GM21526 (cell line): Measurements from ENCODE around the gene ANKMY1.

ENCODE experiments used
- ATAC-seq: cut with Tn5 transposase; IDR thresholded peaks from one replicate; pipeline ENCODE4 v1.9.1; 2021; ENCODE audit warnings: moderate library complexity; ENCODE audit not compliant: unreplicated experiment, low FRiP score

Gene ANKMY1

DNA sequence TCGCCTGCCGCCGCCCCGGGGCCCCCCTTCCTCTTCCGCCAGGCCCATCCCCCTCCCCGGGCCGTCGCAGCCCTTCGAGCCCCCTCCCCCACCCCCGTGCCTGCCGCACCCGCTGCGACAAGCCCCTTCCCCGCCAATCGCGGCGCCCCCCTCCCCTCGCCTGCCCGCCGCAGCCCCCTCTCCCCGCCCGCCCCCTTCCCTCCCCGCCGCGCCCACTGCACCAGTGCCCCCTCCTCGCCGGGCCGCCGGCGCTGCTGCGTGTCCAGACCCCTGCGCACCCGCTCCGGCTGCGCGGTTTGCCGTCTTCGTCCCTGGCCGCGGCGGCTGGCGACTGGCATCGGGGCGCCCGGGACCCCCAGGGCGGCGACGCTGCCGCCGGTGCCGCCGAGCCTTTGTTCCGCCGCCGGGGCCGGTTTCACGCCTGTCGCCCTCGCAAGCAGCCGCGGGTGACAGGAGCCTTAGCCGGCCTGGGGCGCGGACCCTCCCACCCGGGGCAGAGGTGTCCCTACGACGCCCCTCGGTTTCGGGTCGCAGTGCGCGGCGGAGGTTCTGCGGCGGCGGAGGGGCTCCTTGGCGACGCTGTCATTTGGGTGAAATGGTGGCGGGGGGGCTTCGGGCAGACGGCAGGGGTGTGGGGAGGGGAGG is 104.2 kb downstream of the ANKMY1 start:
- ATAC-seq, result no peak

DNA sequence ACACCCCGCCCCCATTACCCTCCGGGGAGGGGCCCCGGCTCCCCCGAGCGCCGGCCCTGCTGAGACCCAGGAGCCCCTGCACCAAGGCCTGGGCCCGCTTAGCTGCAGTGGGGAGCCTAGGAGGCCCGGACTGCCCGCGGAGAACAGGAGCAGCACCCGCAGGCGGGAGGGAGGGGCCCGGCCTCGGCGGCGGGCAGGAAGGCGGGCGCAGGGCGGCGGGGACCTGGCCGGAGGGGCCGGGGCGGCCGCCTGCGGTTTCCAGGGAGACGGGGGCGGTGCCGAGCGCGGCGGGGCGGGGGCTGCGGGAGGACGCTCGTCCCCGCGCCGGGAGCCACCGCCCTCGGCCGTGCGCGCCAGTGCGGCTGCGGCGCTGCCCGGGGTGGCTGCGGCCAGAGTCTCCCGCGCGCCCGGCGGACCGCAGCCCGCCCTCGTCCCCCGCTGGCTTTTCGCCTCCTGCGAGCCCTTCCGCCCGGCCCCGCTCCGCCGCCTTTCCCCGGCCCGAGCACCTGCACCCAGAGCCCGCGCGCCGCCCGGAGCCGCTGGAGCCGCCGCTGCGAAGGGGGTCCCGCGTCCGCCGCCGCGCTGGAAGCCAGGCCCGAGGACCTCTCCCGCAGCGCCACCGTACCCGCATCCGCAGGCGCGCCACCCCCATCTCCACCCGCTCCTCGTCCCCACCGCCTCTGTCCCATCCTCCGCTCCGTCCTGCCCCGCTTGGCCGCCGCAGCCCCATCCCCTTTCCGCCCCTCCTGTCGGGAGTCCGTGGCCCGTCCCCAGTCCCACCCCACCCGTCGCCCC is 105.1 kb downstream of the ANKMY1 start:
- no peak for ATAC-seq

DNA sequence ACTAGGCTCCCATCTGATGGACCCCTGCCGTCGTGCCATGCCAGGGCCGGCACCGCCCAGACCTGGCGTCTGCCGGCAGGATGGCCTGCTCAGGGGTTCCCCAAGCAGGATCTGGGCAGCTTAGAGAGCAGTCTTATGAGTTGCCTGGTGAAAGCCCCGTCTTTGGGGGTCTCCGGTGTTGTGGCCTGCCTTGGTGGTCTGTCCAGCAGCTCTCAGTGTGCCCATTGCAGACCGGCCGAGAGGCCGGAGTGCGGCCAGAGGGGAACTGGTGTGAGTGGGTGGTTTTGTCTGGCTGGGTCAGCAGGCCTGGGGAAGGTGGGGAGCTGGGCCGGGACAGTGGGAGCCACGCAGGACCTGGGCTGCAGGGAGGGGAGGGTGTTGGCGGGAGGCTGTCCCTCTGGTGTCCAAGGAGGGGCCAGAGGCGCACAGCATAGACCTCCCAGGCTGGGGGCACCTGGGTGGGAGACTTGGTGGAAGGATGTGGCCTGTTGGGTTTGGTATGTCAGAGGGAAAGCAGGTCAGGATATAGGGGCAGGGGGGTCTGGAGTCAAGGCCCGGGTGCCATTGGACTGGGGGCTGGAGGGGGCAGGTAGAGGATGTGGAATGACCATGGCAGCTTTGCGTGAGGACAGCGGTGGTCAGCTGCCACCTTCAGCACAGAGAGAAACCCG is 105.9 kb downstream of the ANKMY1 start:
- no peak for ATAC-seq

DNA sequence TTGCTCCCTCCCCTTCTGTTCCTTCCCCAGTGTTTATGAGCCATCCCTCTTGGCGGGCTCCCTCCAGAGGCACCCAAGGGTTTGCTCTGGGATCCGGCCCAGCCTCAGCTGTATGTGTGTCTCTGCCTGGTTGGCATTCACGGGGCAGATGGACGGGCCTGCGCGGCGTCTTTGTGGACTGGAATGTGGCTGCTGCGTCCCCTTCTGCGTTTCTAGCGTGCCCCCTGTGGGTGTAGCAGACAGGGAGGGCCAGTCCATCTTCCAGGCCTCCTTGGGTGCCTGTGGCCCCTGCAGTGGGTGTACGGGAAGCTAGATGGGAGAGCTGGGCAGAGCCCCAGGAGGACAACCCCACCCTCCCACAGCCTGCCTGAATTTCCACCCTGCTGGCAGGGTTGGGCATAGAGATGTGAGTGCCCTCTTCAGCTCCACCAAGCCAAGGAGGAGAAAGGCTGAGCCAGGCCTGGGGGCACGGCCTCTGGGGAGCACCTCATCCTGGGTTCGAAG is 106.6 kb downstream of the ANKMY1 start:
- ATAC-seq, result no peak

DNA sequence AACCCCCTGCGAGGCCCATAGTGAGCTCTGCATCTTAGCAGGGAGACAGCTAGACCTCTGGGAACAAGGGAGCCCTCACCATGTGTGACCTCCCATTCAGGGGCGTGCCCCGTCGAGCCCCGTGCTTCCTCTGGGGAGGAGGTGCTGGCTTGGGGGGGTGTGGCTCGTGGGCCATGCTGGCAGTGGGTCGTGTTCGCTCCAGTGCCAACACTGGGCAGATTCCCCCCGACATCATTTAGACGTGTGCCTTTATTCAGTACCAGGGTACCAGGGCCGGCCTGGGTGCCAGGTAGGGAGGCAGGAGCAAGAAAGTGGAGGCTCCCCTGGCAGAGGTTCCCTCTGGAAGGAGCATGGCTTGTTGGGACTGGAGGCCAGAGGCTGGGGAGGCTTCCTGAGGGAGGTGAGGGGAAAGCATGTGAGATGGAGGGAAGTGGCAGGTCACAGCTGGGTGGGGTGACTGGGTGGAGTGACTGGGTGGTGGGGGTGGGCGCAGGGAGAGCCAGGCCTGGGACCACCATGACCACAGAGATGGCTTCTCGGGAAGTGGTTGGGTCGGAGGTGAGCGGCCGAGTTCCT is 107.2 kb downstream of the ANKMY1 start:
- no peak for ATAC-seq

DNA sequence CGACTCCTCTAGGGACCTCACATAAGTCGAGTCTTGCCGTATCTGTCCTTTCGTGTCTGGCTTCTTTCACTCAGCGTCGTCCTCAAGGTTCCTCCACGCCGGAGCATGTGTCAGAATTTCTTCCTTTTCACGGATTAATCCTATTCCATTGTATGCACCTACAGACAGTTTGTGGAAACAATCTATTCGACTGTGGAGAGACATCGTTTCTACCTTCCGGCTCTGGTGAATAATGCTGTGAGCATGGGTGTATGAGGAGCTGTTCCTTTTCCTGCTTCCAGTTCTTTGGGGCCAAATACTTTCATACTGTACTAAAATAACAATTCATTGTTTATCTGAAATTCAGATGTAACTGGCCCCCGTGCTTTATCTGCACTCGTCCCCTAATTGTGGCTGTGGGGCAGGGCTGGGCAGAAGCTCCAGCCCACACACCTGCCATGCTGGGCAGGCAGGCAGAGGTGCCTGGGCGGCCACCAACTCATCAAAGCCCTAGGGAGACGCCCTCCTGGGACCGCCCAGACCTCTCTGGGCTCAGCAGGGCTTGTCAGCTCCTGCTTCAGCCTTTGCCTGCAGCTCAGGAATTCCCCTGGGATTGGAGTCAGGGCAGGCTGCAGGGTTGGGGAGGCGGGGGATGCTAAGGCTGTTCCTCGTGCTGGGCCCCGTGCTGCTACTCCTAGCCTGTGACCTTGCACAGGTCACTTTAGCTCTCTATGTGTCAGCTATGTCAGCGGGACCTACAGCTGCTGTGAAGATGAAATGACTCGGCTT is 107.8 kb downstream of the ANKMY1 start:
- ATAC-seq, result no peak

DNA sequence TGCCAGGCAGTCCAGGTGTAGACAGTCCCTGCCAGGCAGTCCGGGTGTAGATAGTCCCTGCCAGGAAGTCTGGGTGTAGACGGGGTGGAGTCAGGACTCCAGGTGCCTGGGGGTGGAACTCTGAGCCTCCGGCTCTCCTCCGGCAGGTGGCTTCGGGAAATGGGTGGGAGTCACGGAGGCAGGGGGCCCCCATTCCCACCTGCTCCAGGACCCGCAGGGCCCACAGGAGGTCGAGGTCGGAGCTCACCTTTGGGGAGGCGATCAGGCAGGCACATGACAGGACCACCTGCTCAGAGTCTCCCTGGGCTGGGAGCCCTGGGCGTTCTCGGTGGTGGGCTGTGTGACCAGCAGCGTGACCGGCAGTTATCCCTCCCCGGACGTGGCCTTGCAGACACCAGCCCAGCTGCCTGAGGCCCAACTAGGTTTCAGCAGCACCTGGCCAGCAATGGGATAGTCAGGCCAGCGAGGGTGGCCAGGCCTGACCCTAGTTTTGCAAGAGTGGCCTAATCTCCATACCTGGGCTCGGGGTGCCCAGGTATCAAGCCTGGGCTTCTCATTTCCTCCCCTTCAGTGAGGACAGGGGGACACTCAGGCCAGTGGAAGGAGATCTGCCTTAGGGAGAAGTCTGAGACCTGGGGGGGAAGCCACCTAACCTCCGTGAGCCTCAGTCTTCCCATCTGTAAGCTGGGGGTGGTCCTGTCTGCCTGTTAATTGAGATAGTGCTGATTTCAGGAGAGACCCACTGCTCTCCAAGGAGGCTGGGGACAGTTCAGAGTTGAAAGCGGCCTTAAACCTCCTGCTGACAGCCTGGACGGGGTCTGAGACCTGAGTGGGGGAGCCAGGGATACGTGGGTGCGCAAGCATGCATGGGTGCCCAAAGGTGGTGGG is 109.2 kb downstream of the ANKMY1 start:
- no peak for ATAC-seq

DNA sequence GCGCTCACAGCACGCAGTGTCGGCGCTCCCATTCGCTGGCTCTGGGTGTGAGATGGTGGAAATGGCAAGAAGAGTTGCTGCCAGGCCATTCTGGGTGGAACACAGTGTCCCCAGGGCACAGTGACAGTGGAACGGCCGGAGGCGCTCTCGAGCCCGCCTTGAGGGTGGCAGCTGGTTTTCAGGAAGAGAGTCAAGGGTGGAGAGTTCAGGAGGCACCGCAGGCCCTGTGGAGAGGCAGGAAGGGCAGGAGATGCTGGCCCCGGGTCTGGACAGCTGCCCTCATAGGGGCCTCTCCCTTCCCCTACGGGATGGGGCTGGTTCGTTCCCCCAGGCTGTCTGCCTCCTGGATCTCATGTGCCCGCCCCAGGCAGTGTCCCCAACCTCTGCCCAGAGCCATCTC is 109.9 kb downstream of the ANKMY1 start:
- ATAC-seq, result no peak

DNA sequence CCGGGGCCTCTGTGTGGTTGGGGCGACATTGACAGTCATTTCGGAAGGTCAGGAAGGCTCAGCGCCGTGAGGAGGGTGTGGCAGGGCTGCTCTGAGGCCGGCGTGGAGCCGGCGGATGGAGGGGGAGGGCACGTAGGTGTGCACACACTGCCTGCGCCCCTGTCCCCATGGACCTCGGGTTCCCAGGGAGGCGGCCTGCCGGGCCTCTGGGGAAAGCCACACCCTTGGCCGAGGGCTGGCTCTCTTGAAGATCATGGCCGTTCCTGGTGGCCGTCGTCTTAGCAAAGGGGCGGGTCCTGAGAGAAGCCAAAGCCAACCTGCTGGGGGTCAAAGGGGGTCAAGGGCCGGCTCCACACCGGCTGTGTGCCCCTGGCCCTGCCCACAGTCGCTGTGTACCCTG is 110.5 kb downstream of the ANKMY1 start:
- ATAC-seq, result no peak

DNA sequence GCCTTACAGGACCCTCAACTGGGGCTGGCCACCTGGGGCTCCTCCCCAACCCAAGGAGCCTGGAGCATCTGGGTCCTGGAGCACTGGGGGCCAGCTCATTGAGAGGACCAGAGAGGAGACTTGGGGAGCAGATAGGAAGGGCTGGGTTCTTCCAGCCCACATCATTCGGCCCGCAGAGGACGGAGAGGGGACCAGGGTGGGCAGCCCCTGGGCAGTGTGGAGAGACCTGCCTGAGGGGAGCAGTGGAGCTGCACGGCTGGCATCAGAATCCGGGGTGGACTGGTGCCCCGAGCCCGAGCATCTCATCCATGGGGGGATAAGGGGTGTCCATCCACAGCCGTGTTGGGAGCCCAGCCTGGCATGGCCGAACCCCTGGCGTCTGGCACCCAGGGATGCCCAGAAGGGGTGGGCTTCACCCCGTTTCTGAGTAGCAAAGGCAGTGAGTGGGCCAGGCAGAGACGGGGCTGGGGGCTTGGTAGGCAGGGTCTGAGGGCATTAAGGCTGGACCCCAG is 111.1 kb downstream of the ANKMY1 start:
- ATAC-seq, result no peak

DNA sequence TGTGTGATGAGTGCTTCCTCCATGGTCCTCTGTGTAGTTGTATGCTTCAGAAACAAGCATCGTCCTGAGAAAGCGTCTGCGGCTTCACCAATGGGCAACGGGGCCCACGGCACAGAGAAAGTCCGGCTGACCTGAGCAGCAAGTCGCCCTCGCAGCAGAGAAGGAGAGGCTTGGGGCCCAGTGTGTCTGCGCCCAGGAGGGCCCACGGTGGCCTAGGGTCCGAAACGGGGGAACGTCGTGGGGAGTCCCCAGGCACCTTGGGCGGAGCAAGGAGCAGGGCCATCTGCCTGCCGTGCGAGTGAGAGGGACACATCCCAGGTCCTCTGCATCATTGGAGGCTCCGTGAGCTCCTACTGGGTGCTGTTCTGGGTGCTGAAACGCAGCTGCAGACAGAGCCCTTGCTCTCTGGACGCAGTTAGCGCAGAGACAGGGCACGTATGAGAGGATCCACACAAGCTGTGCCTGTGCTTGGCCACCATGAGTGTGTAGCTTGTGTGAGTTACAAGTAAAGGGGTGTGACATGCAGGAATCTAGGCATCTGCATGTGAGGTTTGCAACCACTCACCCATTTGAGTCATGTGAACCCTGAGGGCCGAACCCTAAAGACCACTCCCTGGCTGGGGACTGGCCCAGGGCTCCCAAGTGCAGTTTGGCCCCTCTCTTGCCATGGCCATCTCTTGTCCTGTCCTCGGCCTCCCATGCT is 111.7 kb downstream of the ANKMY1 start:
- ATAC-seq, result no peak

DNA sequence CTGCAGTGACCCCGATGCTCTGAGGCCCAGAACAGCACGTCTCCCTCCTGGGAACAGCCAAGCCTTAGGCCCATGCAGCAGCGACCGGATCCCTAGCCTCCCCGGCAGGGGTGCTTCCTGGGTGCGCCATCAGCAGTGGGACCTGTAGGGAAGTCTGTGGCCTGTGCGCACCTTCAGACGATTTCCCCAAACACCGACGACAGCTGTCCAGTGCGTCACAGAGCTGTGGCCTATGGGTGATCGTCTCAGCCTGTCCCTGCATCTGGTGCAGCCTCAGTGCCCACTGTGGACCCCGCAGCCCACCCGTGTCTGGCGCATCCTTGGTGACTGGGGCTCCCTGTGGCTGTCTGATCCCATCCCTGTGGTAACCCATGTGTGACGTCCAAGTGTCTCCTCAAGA is 113.3 kb downstream of the ANKMY1 start:
- ATAC-seq, result no peak

DNA sequence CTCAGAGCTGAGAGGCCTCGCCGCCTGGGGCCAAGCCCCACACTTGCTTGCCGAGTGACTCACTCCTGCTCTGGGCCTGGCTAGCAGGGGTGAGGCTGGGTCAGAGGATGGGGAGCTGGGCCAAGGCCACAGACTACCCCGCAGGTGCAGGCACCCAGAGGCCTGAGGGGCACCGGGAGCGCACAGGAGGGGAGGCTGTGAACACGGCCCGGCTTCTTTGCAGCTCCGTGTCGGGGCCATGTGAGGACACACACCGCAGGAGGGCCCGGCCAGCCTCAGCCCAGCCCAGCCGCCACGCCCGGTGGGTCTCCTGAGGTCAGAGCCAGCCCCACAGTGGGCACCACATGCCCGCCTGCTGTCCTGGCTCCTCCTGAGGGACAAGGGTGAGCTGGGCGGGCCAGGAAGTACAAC is 113.9 kb downstream of the ANKMY1 start:
- no peak for ATAC-seq

DNA sequence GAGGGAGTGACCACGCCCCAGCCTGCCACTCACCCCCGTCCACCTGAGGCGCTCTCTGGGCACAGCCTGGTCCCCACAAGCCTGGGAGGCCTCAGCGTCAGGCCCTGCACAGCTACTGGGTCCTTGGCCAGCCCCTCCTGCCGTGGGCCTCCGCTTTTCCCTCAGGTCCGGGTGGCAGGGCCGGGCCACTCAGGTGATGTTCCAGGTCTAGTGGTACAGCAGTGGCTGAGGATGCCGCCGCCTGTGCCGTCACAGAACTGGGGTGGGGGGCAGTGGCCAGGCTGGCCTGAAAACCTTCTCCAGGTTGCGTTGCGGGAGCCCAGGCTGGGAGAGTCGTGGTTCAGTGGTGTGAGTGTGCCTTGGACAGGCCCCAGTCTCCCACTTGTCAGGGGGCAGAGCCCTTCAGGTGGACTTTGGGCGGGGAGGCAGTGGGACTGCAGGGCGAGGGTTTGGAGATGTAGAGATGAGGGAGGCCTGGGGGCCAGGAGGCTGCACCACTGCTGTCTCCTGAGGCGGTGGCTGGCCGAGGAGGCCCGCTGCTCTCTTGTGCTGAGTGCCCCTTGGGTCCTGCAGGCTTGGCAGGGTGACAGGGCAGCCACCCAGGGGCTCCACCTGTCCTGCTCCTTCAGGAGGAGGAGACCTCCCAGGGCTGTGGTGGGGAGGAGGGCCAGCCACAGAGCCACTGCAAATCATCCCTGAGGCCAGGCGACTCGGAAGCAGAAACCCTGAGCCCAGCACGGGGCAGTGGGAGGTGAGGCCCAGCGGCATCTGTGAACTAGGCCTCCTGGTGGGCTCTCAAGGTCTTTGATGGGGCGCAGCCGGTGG is 114.7 kb downstream of the ANKMY1 start:
- ATAC-seq, result no peak

DNA sequence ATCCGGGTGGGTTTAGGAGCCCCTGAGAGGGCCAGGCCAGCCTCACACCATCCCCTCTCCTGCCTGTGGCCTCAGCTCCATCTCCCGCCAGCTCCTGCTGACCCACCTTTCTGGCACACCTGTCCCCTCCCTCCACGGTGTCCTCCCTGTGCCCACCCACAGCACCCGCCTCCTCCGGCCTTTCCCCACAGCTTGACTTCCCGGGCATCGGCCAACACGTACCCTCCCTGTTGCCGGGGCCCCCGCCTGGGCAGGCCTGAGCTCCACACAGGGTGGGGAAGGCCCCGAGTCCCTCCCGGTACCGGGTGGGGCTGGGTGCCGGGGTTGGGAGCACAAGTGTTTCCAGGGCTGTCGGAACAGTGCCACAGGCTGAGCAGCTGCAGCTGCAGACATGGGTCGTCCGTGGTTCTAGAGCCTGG is 115.8 kb downstream of the ANKMY1 start:
- ATAC-seq, result no peak

DNA sequence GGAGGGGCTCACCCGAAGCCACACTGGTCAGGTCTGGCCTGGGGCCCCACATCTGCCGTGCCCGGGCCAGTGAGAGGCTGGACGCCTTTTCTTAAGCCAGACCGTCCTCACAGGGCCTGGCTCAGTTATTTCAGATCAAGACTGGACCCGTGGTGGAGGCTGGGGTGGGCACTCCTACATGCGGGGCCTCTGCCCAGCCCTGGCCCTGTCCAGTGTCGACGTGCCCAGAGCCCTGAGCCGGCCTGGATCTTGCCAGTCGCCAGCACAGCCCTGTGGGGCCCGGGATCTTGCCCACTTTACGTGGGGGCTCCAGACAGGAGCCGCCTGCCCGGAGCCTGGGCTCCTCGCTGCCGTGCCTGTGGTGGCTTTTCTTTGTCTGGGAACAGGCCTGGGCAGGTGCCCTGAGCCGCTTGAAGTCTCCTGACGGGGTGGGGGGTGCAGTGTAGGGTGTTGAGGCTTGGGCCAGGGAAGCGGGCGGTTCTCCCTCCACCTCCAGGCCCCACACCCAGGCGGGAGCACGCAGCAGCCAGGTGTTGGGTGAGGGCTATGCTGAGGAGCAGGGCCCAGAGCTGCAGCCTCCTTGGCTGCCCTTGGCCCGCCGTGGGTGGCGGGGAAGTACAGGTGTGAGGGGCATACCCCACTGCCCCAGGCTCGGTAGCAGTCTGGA is 116.3 kb downstream of the ANKMY1 start:
- ATAC-seq, result no peak

DNA sequence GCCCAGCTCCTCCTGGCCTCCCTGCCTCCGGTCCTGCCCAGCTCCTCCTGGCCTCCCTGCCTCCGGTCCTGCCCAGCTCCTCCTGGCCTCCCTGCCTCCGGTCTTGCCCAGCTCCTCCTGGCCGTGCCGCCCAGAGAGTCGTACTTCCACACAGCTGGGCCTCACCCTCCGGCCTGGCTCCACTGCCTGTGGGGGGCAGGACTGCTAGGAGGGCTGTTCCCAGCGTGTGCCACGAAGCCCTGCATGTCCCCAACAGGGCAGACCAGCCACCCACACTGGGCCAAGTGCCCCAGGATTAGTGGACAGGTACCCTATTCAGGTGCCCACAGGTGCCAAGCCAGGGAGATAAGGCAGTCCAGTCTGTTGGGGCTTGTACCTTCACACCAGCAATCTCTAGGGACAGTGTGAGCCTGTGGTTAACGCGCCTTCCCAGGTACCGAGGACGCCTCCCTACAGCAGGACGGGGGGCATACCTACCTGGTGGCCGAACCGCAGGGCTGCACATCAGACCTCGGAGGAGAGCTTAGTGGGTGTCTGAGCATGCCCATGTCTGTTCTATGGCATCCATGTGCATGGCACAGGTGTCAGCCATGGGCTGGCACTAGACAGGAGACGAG is 117.0 kb downstream of the ANKMY1 start:
- ATAC-seq, result no peak
